Measurements from ENCODE around the gene JAM3. TPM values are rescaled to one million over a fixed set of nuclear protein-coding genes. Genes with fewer than 3 reads are reported as not detected.

The JAM3 gene
- polyA plus RNA-seq, 1 donor from 2014 or later, result 46.1 TPM

- Histone ChIP-seq H4K20me1 (ENCODE audit: insufficient read depth) (no peaks in the 10 kb centered on the region), H3K9ac (ENCODE audit: low read length) (no peak overlapping the region), H3K9me2 (ENCODE audit: insufficient read depth, low read length) (no peaks in the 10 kb centered on the region), H3K9me3 (ENCODE audit: low read length) (peaks cover 3% of the 10 kb centered on the region), H3K36me3 (ENCODE audit: insufficient read depth, low read length) (no peaks in the 10 kb centered on the region), H3K27me3 (ENCODE audit: insufficient read depth, low read depth, low read length) (no peaks in the 10 kb centered on the region), H3K4me2 (ENCODE audit: low read length) (no peak overlapping the region), H3F3A (ENCODE audit: insufficient read depth, low read length, poor library complexity, severe bottlenecking) (no peaks in the 10 kb centered on the region), H3K27ac (ENCODE audit: low read length) (no peak overlapping the region), H2AFZ (ENCODE audit: low read depth, low read length) (no peak overlapping the region), H3K4me3 (ENCODE audit: low read length) (no peak overlapping the region), H3K79me2 (replicated peaks; ENCODE audit: insufficient read depth, low read length) (no peaks in the 10 kb centered on the region)
- TF ChIP-seq MXI1 (conservative IDR thresholded peaks at IDR 0.05; ENCODE audit: poor library complexity, severe bottlenecking) (no peak), RAD21 (conservative IDR thresholded peaks at IDR 0.05) (no peak), TAF1 (IDR thresholded peaks at IDR 0.05; ENCODE audit: low read depth) (no peak), EZH2 (IDR thresholded peaks at IDR 0.05; ENCODE audit: borderline replicate concordance, insufficient read depth, low read length, poor library complexity, severe bottlenecking) (no peak), POLR2AphosphoS5 (IDR thresholded peaks at IDR 0.05) (no peak), REST (IDR thresholded peaks at IDR 0.05; ENCODE audit: borderline replicate concordance) (no peak), SMC3 (conservative IDR thresholded peaks at IDR 0.05; ENCODE audit: poor library complexity) (no peak), EP300 (conservative IDR thresholded peaks at IDR 0.05; ENCODE audit: poor library complexity, severe bottlenecking) (no peak)
These were observed 6.4 kb upstream of the JAM3 start for GRCh38 chr11:134062265-134063123.

GRCh38 chr11:134063124-134063495, 5.8 kb upstream of the JAM3 start:
- H2AFZ ChIP-seq (ENCODE audit: low read depth, low read length), result no peak overlapping the region
- no peak overlapping the region for H3K4me2 ChIP-seq (ENCODE audit: low read length)
- H3K27me3 ChIP-seq (ENCODE audit: insufficient read depth, low read depth, low read length), result no peaks in the 10 kb centered on the region
- H3K4me3 ChIP-seq (ENCODE audit: low read length), result no peak overlapping the region
- H3K9me3 ChIP-seq (ENCODE audit: low read length), result peaks cover 3% of the 10 kb centered on the region
- no peaks in the 10 kb centered on the region for H3K9me2 ChIP-seq (ENCODE audit: insufficient read depth, low read length)
- H3K27ac ChIP-seq (ENCODE audit: low read length), result no peak overlapping the region
- H3K79me2 ChIP-seq (replicated peaks; ENCODE audit: insufficient read depth, low read length), result no peaks in the 10 kb centered on the region
- no peaks in the 10 kb centered on the region for H3K36me3 ChIP-seq (ENCODE audit: insufficient read depth, low read length)
- no peaks in the 10 kb centered on the region for H4K20me1 ChIP-seq (ENCODE audit: insufficient read depth)
- no peaks in the 10 kb centered on the region for H3F3A ChIP-seq (ENCODE audit: insufficient read depth, low read length, poor library complexity, severe bottlenecking)
- H3K9ac ChIP-seq (ENCODE audit: low read length), result no peak overlapping the region
- TF ChIP-seq EZH2 (IDR thresholded peaks at IDR 0.05; ENCODE audit: borderline replicate concordance, insufficient read depth, low read length, poor library complexity, severe bottlenecking), result no peak
- no peak for TF ChIP-seq TAF1 (IDR thresholded peaks at IDR 0.05; ENCODE audit: low read depth)
- TF ChIP-seq CTCF (IDR thresholded peaks at IDR 0.05; ENCODE audit: poor library complexity, severe bottlenecking), result no peak
- no peak for TF ChIP-seq EP300 (conservative IDR thresholded peaks at IDR 0.05; ENCODE audit: poor library complexity, severe bottlenecking)
- TF ChIP-seq RAD21 (conservative IDR thresholded peaks at IDR 0.05), result no peak
- no peak for TF ChIP-seq POLR2AphosphoS5 (IDR thresholded peaks at IDR 0.05)
